NCI-H2107 (cell line): ENCODE data around the gene CIBAR2.
"Not testable (repeated sequence)": the region's sequence is repeated elsewhere in the genome, so short reads cannot be mapped to it uniquely, and the experiment has no call there.

Experiments used
- DNase-seq: peaks from one replicate; lab custom pipeline; 2025; lab: John Stamatoyannopoulos, UW

The CIBAR2 gene

GRCh38 chr16:85128079-85128837 is 16.0 kb upstream of the CIBAR2 start:
- DNase-seq = no peak

GRCh38 chr16:85127379-85127723 is 15.1 kb upstream of the CIBAR2 start:
- DNase-seq = no peak

- DNase-seq = peak; percentile 21
Observed at GRCh38 chr16:85126705-85127378, 14.6 kb upstream of the CIBAR2 start.

DNA sequence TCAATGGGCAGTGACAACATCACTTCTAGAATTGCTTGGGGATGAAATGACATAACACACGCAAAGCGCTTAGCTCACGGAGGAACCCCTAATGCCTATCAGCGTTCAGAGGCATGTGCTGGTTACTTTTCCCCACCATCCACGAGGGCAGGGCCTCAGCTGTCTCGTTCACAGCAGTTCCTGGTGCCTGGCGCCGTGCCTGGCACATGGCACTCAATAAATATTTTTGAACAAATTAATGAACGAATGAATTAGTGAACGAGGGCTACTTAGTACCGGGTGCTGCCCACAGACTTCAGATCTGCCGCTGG is 14.1 kb upstream of the CIBAR2 start:
- DNase-seq = no peak

GRCh38 chr16:85125570-85126393 is 13.5 kb upstream of the CIBAR2 start:
- DNase-seq = no peak

- DNase-seq = no peak
Observed at GRCh38 chr16:85124636-85125346, 12.5 kb upstream of the CIBAR2 start.

DNA sequence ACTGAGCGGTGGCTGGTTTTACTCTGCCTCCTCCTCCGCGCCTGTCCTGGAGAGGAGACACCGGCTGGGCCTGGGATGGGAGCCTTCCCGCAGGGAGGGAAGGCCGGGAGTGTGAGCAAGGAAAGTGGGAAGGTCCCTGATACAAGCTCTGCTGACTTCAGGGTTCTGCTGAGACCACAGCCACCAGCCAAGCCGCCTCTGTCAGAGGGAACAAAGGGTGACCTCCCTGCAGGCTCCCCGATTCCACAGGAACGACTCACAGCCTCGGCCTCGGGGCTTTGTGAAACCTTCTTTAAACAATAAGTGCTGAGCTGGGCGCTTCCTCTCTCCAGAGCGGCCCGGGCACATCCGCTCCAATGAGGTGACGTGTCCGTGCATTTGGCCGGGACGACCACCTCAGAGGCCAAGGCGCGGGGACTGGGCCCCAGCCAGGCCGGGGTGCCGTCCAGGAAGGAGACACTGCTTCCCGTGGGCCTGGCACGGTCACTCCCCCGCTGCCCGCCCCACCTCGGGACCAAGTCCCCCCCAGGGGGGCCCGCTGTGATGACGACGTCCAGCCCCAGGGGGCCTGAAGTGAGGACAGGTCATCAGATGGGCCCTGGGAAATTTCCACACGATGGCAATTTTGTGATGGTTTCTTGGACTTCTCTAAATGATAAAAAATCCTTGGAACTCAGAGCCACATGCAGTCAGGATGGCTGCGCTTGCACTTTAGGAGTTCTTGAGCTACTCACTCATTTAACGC is 11.8 kb upstream of the CIBAR2 start:
- no peak for DNase-seq

DNA sequence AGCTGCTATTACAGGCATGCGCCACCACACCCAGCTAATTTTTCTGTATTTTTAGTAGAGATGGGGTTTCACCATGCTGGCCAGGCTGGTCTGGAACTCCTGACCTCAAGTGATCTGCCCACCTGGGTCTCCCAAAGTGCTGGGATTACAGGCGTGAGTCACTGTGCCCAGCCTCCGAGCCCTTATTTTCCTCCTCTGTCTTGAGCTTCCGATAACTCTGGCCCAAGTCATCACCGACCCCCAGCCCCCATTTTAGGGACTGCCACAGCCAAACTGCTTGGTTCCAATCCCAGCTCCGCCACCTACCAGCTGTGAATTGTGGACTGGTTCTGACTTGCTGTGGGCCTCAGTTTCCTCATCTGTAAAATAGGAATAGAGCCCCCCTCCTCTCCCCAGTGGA is 11.2 kb upstream of the CIBAR2 start:
- not testable (repeated sequence) for DNase-seq

DNA sequence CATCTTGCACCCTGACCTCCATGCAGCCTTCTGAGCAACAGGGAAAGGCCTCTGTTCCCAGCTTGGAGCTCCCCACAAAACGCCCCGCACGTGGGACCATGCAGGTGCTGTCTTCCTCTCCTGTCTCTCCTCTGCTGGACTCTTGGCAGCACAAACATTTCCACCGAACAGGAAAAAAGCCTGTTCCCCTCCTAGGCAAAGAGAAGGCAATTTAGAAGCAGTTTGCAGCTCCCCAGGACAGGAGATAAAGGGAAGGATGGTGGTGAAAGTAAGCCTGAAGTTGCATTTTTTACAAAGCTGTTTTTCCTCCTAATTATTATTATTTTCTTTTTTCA is 7.7 kb upstream of the CIBAR2 start:
- DNase-seq = no peak

GRCh38 chr16:85117418-85117817 is 5.1 kb upstream of the CIBAR2 start:
- no peak for DNase-seq

DNA sequence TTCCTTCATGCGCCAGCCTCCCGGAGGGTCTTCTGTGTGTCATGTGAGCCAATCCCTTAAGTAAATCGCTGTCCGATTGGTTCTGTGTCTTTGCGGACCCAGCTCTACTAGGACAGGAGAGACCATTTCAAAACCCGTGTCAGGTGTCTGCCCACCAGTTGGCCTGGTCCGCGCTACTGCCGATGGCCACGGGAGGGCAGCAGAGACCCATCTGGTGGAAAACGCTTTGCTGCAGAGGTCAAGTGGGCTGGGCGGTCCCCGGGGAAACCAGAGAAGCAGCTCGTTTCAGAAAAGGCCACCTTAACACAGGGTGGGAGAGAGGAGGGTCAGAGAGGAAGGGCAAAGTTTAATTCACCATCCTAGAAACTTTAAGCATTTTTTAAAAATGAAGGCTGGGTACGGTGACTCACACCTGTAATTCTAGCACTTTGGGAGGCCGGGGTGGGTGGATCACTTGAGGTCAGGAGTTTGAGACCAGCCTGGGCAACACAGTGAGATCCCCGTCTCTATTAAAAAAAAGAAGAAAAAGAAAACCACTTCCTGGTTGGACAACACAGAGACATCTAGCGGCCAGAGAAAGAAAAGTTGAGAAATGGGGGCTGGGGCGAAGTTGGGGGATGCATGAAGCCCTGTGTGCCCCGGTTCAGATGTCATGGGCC is 2.8 kb upstream of the CIBAR2 start:
- DNase-seq = peak; percentile 36

GRCh38 chr16:85113913-85114312 is 1.6 kb upstream of the CIBAR2 start:
- DNase-seq = no peak

GRCh38 chr16:85113168-85113733 is 979 bp upstream of the CIBAR2 start:
- no peak for DNase-seq

- no peak for DNase-seq
Observed at GRCh38 chr16:85111184-85111583, 1.1 kb downstream of the CIBAR2 start.

- no peak for DNase-seq
Observed at GRCh38 chr16:85110105-85110504, 2.2 kb downstream of the CIBAR2 start.

DNA sequence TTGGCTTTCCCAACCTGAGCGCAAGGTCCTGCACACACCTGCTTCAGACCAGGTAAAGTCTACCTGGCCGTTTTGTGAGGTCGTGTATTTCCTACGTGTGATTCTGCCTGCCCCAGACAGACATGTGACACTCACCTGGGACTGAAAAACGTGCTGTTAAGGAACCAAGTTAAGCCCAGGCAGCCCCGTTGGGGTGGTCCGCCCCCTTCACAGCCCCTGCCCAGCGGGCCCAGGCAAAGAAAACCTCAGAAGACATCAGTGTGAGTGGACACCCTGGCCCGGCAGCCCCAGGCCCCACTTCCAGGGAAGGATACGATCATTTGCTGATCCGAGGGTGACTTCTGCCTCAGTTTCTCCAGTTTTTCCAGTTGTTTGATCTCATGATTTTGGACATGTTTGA is 4.7 kb downstream of the CIBAR2 start:
- DNase-seq = no peak

DNA sequence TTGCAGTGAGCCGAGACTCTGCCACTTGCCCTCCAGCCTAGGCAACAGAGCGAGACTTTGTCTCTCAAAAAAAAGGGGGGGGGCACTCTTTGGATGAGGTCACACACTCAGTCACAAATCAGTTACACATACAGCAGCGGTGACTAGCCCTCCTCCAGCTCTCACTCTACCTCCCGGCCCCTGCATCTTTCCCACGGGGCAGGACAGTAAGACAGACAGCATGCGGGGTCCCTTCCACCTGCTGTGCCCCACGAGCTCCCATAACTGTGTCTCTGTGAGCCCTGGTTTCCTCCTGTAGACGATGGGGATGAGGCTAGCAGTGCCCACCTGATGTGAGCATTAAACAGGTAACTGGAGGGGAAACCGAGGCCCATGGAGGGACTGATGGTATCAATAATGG is 5.2 kb downstream of the CIBAR2 start:
- DNase-seq = no peak

DNA sequence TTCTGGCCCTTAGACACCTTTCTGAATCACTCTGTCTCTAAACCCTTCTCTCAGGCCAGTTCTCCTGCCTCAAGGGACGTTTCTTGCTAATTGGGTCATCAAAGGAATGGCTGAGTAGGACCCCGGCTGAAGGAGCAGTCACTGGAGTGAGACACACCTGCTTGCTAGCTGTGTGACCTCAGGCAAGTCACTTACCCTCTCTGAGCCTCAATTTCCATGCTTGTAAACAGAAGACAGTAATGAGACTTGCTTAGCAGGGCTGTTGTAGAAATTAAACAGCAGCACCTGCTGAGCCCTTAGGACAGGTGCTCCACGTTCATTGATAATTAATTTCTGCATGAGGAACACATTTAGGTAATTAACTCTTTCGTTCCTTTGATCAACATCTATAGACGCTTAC is 6.8 kb downstream of the CIBAR2 start:
- DNase-seq = no peak

- no peak for DNase-seq
Observed at GRCh38 chr16:85104821-85105391, 7.4 kb downstream of the CIBAR2 start.

GRCh38 chr16:85104147-85104546 is 8.1 kb downstream of the CIBAR2 start:
- DNase-seq = no peak
